Measurements from ENCODE around the gene MED13L.
"Not testable (repeated sequence)": the region's sequence is repeated elsewhere in the genome, so short reads cannot be mapped to it uniquely, and the experiment has no call there.

The MED13L gene

GRCh38 chr12:116284396-116284795, 6.9 kb upstream of the MED13L start:
- Histone ChIP-seq H3K9ac (ENCODE audit: low read length) (no peak overlapping the region), H3K36me3 (ENCODE audit: control insufficient read depth, insufficient read depth, low read length) (no peaks in the 10 kb centered on the region), H3K4me3 (ENCODE audit: low read length) (no peak overlapping the region), H3K27ac (ENCODE audit: low read depth, low read length) (no peak overlapping the region), H3K4me1 (ENCODE audit: control insufficient read depth, insufficient read depth, low read length) (no peaks in the 10 kb centered on the region), H3K27me3 (ENCODE audit: control insufficient read depth, insufficient read depth, low read length) (no peaks in the 10 kb centered on the region)

- not testable (repeated sequence) for H3K36me3 ChIP-seq (ENCODE audit: control insufficient read depth, insufficient read depth, low read length); H3K27ac ChIP-seq (ENCODE audit: low read depth, low read length); H3K4me1 ChIP-seq (ENCODE audit: control insufficient read depth, insufficient read depth, low read length); H3K4me3 ChIP-seq (ENCODE audit: low read length); H3K27me3 ChIP-seq (ENCODE audit: control insufficient read depth, insufficient read depth, low read length); H3K9ac ChIP-seq (ENCODE audit: low read length)
These were observed 6.4 kb upstream of the MED13L start for GRCh38 chr12:116283881-116284280.

- Histone ChIP-seq H3K27me3 (ENCODE audit: control insufficient read depth, insufficient read depth, low read length) (no peaks in the 10 kb centered on the region), H3K9ac (ENCODE audit: low read length) (no peak overlapping the region), H3K36me3 (ENCODE audit: control insufficient read depth, insufficient read depth, low read length) (no peaks in the 10 kb centered on the region), H3K4me3 (ENCODE audit: low read length) (no peak overlapping the region), H3K4me1 (ENCODE audit: control insufficient read depth, insufficient read depth, low read length) (no peaks in the 10 kb centered on the region), H3K27ac (ENCODE audit: low read depth, low read length) (no peak overlapping the region)
These were observed 5.1 kb upstream of the MED13L start for GRCh38 chr12:116282371-116283286.

- no peak overlapping the region for H3K27ac ChIP-seq (ENCODE audit: low read depth, low read length)
- no peaks in the 10 kb centered on the region for H3K36me3 ChIP-seq (ENCODE audit: control insufficient read depth, insufficient read depth, low read length)
- no peaks in the 10 kb centered on the region for H3K27me3 ChIP-seq (ENCODE audit: control insufficient read depth, insufficient read depth, low read length)
- H3K4me3 ChIP-seq (ENCODE audit: low read length), result no peak overlapping the region
- no peak overlapping the region for H3K9ac ChIP-seq (ENCODE audit: low read length)
- no peaks in the 10 kb centered on the region for H3K4me1 ChIP-seq (ENCODE audit: control insufficient read depth, insufficient read depth, low read length)
These were observed 3.2 kb upstream of the MED13L start for GRCh38 chr12:116280595-116281290.

GRCh38 chr12:116278667-116279066, 1.2 kb upstream of the MED13L start:
- peaks cover 6% of the 10 kb centered on the region for H3K4me1 ChIP-seq (ENCODE audit: control insufficient read depth, insufficient read depth, low read length)
- no peak overlapping the region for H3K27ac ChIP-seq (ENCODE audit: low read depth, low read length)
- no peak overlapping the region for H3K9ac ChIP-seq (ENCODE audit: low read length)
- H3K36me3 ChIP-seq (ENCODE audit: control insufficient read depth, insufficient read depth, low read length), result no peaks in the 10 kb centered on the region
- no peak overlapping the region for H3K4me3 ChIP-seq (ENCODE audit: low read length)
- no peaks in the 10 kb centered on the region for H3K27me3 ChIP-seq (ENCODE audit: control insufficient read depth, insufficient read depth, low read length)

GRCh38 chr12:116278279-116278626, 760 bp upstream of the MED13L start:
- H3K4me1 ChIP-seq (ENCODE audit: control insufficient read depth, insufficient read depth, low read length), result peaks cover 8% of the 10 kb centered on the region
- H3K9ac ChIP-seq (ENCODE audit: low read length), result no peak overlapping the region
- H3K36me3 ChIP-seq (ENCODE audit: control insufficient read depth, insufficient read depth, low read length), result no peaks in the 10 kb centered on the region
- peak overlapping the region; percentile 63 for H3K4me3 ChIP-seq (ENCODE audit: low read length)
- no peaks in the 10 kb centered on the region for H3K27me3 ChIP-seq (ENCODE audit: control insufficient read depth, insufficient read depth, low read length)
- H3K27ac ChIP-seq (ENCODE audit: low read depth, low read length), result no peak overlapping the region

GRCh38 chr12:116276652-116277466, 634 bp downstream of the MED13L start:
- peak overlapping the region; percentile 91 for H3K4me3 ChIP-seq (ENCODE audit: low read length)
- H3K27ac ChIP-seq (ENCODE audit: low read depth, low read length), result peak overlapping the region; percentile 83
- no peaks in the 10 kb centered on the region for H3K36me3 ChIP-seq (ENCODE audit: control insufficient read depth, insufficient read depth, low read length)
- H3K4me1 ChIP-seq (ENCODE audit: control insufficient read depth, insufficient read depth, low read length), result peaks cover 8% of the 10 kb centered on the region
- H3K9ac ChIP-seq (ENCODE audit: low read length), result peak overlapping the region; percentile 61
- no peaks in the 10 kb centered on the region for H3K27me3 ChIP-seq (ENCODE audit: control insufficient read depth, insufficient read depth, low read length)

- Histone ChIP-seq H3K9ac (ENCODE audit: low read length) (no peak overlapping the region), H3K4me3 (ENCODE audit: low read length) (no peak overlapping the region), H3K27me3 (ENCODE audit: control insufficient read depth, insufficient read depth, low read length) (no peaks in the 10 kb centered on the region), H3K4me1 (ENCODE audit: control insufficient read depth, insufficient read depth, low read length) (peaks cover 8% of the 10 kb centered on the region), H3K27ac (ENCODE audit: low read depth, low read length) (no peak overlapping the region), H3K36me3 (ENCODE audit: control insufficient read depth, insufficient read depth, low read length) (no peaks in the 10 kb centered on the region)
These were observed 2.7 kb downstream of the MED13L start for GRCh38 chr12:116274551-116275375.

GRCh38 chr12:116273813-116274550, 3.5 kb downstream of the MED13L start:
- H3K36me3 ChIP-seq (ENCODE audit: control insufficient read depth, insufficient read depth, low read length), result no peaks in the 10 kb centered on the region
- H3K9ac ChIP-seq (ENCODE audit: low read length), result no peak overlapping the region
- peaks cover 8% of the 10 kb centered on the region for H3K4me1 ChIP-seq (ENCODE audit: control insufficient read depth, insufficient read depth, low read length)
- H3K4me3 ChIP-seq (ENCODE audit: low read length), result no peak overlapping the region
- H3K27ac ChIP-seq (ENCODE audit: low read depth, low read length), result no peak overlapping the region
- H3K27me3 ChIP-seq (ENCODE audit: control insufficient read depth, insufficient read depth, low read length), result no peaks in the 10 kb centered on the region

GRCh38 chr12:116267948-116268347, 9.5 kb downstream of the MED13L start:
- peaks cover 16% of the 10 kb centered on the region for H3K4me1 ChIP-seq (ENCODE audit: control insufficient read depth, insufficient read depth, low read length)
- no peaks in the 10 kb centered on the region for H3K27me3 ChIP-seq (ENCODE audit: control insufficient read depth, insufficient read depth, low read length)
- no peaks in the 10 kb centered on the region for H3K36me3 ChIP-seq (ENCODE audit: control insufficient read depth, insufficient read depth, low read length)
- no peak overlapping the region for H3K27ac ChIP-seq (ENCODE audit: low read depth, low read length)
- H3K4me3 ChIP-seq (ENCODE audit: low read length), result no peak overlapping the region
- H3K9ac ChIP-seq (ENCODE audit: low read length), result no peak overlapping the region

- no peak overlapping the region for H3K9ac ChIP-seq (ENCODE audit: low read length)
- no peak overlapping the region for H3K4me3 ChIP-seq (ENCODE audit: low read length)
- H3K36me3 ChIP-seq (ENCODE audit: control insufficient read depth, insufficient read depth, low read length), result no peaks in the 10 kb centered on the region
- no peaks in the 10 kb centered on the region for H3K27me3 ChIP-seq (ENCODE audit: control insufficient read depth, insufficient read depth, low read length)
- peaks cover 20% of the 10 kb centered on the region for H3K4me1 ChIP-seq (ENCODE audit: control insufficient read depth, insufficient read depth, low read length)
- H3K27ac ChIP-seq (ENCODE audit: low read depth, low read length), result no peak overlapping the region
These were observed 10.7 kb downstream of the MED13L start for GRCh38 chr12:116266631-116267349.
